B cell (primary cell): ENCODE results near the gene STAT5A. TPM values are rescaled to one million over a fixed set of nuclear protein-coding genes. Genes with fewer than 3 reads are reported as not detected.

Experiments used
- ATAC-seq: fragments of 200-7000 bp; cut with Tn5 transposase; one replicate; pipeline ENCODE4 v1.10.0; 2021; ENCODE audit warnings: low read depth, mild to moderate bottlenecking, moderate number of reproducible peaks, moderate library complexity
- CTCF ChIA-PET: fragments of 350-600 bp; sonication (Branson Sonifier 250); formaldehyde crosslinking; loops from one replicate; lab custom pipeline; 2021; ENCODE audit warnings: antibody characterized with exemption, inconsistent platforms; lab: Charles Lee
- POLR2A ChIA-PET: fragments of 350-600 bp; sonication (Branson Sonifier 250); formaldehyde crosslinking; loops from one replicate; lab custom pipeline; 2021; ENCODE audit warnings: antibody characterized with exemption; lab: Charles Lee
- DNase-seq: peaks from one replicate; pipeline ENCODE4 v3.0.0; 2013
- H2AFZ ChIP-seq: 2 replicates; pipeline ENCODE4 v1.6.1; 2012; ENCODE audit warnings: mild to moderate bottlenecking, low read depth, low read length; ENCODE audit not compliant: insufficient read depth, poor library complexity, severe bottlenecking
- H3K27ac ChIP-seq, 2 donors: 1 replicate in 1 of 2; 2 replicates in 1 of 2; pipeline ENCODE4 v1.5.1; 2012 to 2013; ENCODE audit warnings: low read length in 2 of 2, mild to moderate bottlenecking in 2 of 2, moderate library complexity in 1 of 2
- H3K27me3 ChIP-seq, 4 experiments: fragments of 200-600 bp in 1 of 4; sonication (generic) in 1 of 4; replicated peaks in 1 of 4; 1 replicate in 2 of 4; 2 replicates in 2 of 4; pipeline versions ENCODE4 v1.6.1 to v1.7.0; 2013 to 2016; ENCODE audit warnings: low read length in 3 of 4, mild to moderate bottlenecking in 2 of 4, mixed read lengths in 1 of 4, moderate library complexity in 1 of 4; ENCODE audit not compliant: insufficient read depth in 4 of 4, control insufficient read depth in 3 of 4; ENCODE audit errors: control extremely low read depth in 1 of 4
- H3K36me3 ChIP-seq, 2 experiments: replicated peaks in 1 of 2; 1 replicate in 1 of 2; 2 replicates in 1 of 2; pipeline versions ENCODE4 v1.6.1 to v1.7.1; 2013; ENCODE audit warnings: low read length in 1 of 2; ENCODE audit not compliant: insufficient read depth in 2 of 2, control insufficient read depth in 1 of 2; ENCODE audit errors: control extremely low read depth in 1 of 2, extremely low read depth in 1 of 2
- H3K4me1 ChIP-seq, 2 donors: fragments of 200-600 bp in 1 of 2; sonication (generic) in 1 of 2; 1 replicate in 1 of 2; 2 replicates in 1 of 2; pipeline versions ENCODE4 v1.5.1 to v1.6.1; 2013 to 2017; ENCODE audit warnings: low read length in 2 of 2; ENCODE audit not compliant: control insufficient read depth in 2 of 2, insufficient read depth in 2 of 2
- H3K4me2 ChIP-seq: replicated peaks from 2 replicates; pipeline ENCODE3; 2012; ENCODE audit warnings: mild to moderate bottlenecking, low read depth, low read length; ENCODE audit not compliant: poor library complexity, severe bottlenecking
- H3K4me3 ChIP-seq, 5 experiments: fragments of 200-600 bp in 1 of 5; sonication (generic) in 1 of 5; 1 replicate in 3 of 5; 2 replicates in 2 of 5; pipeline versions ENCODE4 v1.5.1 to v1.7.0; 2011 to 2016; ENCODE audit warnings: low read length in 4 of 5, mild to moderate bottlenecking in 4 of 5, low read depth in 2 of 5, control low read depth in 1 of 5, moderate library complexity in 1 of 5; ENCODE audit not compliant: insufficient read depth in 1 of 5; ENCODE audit errors: control extremely low read depth in 1 of 5, extremely low read depth in 1 of 5
- H3K79me2 ChIP-seq: fragments of 200-600 bp; sonication (generic); one replicate; pipeline ENCODE4 v1.6.0; 2016; ENCODE audit warnings: low read length; ENCODE audit not compliant: control insufficient read depth, insufficient read depth
- H3K9ac ChIP-seq: fragments of 200-600 bp; sonication (generic); 2 replicates; pipeline ENCODE4 v1.6.1; 2017; ENCODE audit warnings: mild to moderate bottlenecking, low read length, moderate library complexity
- H3K9me3 ChIP-seq, 3 donors: one replicate each; pipeline versions ENCODE4 v1.6.1 to v1.7.1; 2013; ENCODE audit warnings: low read length in 2 of 3; ENCODE audit not compliant: control insufficient read depth in 2 of 3, insufficient read depth in 1 of 3; ENCODE audit errors: control extremely low read depth in 1 of 3
- H4K20me1 ChIP-seq: 2 replicates; pipeline ENCODE4 v1.6.0; 2012; ENCODE audit warnings: mild to moderate bottlenecking, low read length; ENCODE audit not compliant: insufficient read depth, control insufficient read depth, poor library complexity, severe bottlenecking
- H3K27ac Mint-ChIP-seq: one replicate; pipeline ENCODE4 v1.8.0; 2021; ENCODE audit warnings: mixed read lengths
- H3K27me3 Mint-ChIP-seq: one replicate; pipeline ENCODE4 v1.8.0; 2021; ENCODE audit warnings: mixed read lengths
- H3K4me1 Mint-ChIP-seq: one replicate; pipeline ENCODE4 v1.8.0; 2021; ENCODE audit warnings: mixed read lengths
- H3K4me3 Mint-ChIP-seq: one replicate; pipeline ENCODE4 v1.8.0; 2021; ENCODE audit warnings: mixed read lengths
- H3K9me3 Mint-ChIP-seq: one replicate; pipeline ENCODE4 v1.8.0; 2022; ENCODE audit warnings: mixed read lengths; ENCODE audit not compliant: insufficient read depth
- EZH2 ChIP-seq: IDR thresholded peaks from 2 replicates; pipeline ENCODE4 v1.6.1; 2012; ENCODE audit warnings: borderline replicate concordance, low read depth, mild to moderate bottlenecking, moderate library complexity, low read length; ENCODE audit not compliant: insufficient read depth, poor library complexity, severe bottlenecking
- WGBS: methylation state at CpG from one replicate; pipeline ENCODE4 v1.1.5; 2013; ENCODE audit warnings: missing lambda C conversion rate; ENCODE audit not compliant: insufficient coverage; 5-methylcytosine and 5-hydroxymethylcytosine counted together
- intact Hi-C: fragments of 100-400 bp; cut with micrococcal nuclease; formaldehyde crosslinking; loops from one replicate; pipeline ENCODE4 v1.10.0; 2022
- polyA plus RNA-seq: library from polyadenylated mRNA; depleted of rRNA; stranded (reverse); fragments of >200 nt; gene quantifications from 2 replicates; pipeline ENCODE4 v1.2.3, GENCODE V29; 2012
- total RNA-seq, 2 donors: library from RNA; stranded (reverse); fragments of 120-200 nt in 1 of 2; gene quantifications; 1 replicate in 1 of 2; 2 replicates in 1 of 2; pipeline versions ENCODE4 v1.2.3 to v1.2.4, GENCODE V29; 2013 to 2022
- TF ChIP-seq, protein P1 (sequence below): fragments of 200-600 bp; IDR thresholded peaks from one replicate; pipeline ENCODE4 v1.8.0; 2022; ENCODE audit warnings: antibody characterized with exemption, mild to moderate bottlenecking

The STAT5A gene
- total and polyA plus RNA-seq, 2 donors (not counting 1 experiment from before 2014, with no cell fraction given): 48.8 to 110 TPM

GRCh38 chr17:42286411-42287221 lies 1.7 kb upstream of the STAT5A start:
- H3K4me1 Mint-ChIP-seq: peaks cover 37% of the 10 kb centered on the region
- peak overlapping the region; percentile 91 for H3K27ac Mint-ChIP-seq
- Histone ChIP-seq H3K36me3 (peaks cover 0 to under 1% of the 10 kb centered on the region in 2 experiments), H3K4me3 (peak overlapping the region in 2 of 5 experiments; percentile 73 to 93), H2AFZ (peak overlapping the region; percentile 86), H3K4me1 (peaks cover 24 to 36% of the 10 kb centered on the region in 2 donors), H3K4me2 (peak overlapping the region; percentile 98), H3K9ac (peak overlapping the region; percentile 91), H3K79me2 (peaks cover 11% of the 10 kb centered on the region), H3K27me3 (no peaks in the 10 kb centered on the region), H3K9me3 (no peaks in the 10 kb centered on the region), H4K20me1 (no peaks in the 10 kb centered on the region), H3K27ac (no peak overlapping the region)
- 25% methylated on average over 2 of the region's 5 CpGs for WGBS
- H3K9me3 Mint-ChIP-seq: no peaks in the 10 kb centered on the region
- POLR2A ChIA-PET: interaction anchor here (0.6 to 2.7 kb wide), 10 partner anchors 8 to 392 kb away, joined by 3 to 8 read pairs (median 4); partner anchors contain the start of genes CNP and STAT3
- DNase-seq (no peak), ATAC-seq (no peak)
- TF ChIP-seq EZH2: no peak
- TF ChIP-seq, protein P1, sequence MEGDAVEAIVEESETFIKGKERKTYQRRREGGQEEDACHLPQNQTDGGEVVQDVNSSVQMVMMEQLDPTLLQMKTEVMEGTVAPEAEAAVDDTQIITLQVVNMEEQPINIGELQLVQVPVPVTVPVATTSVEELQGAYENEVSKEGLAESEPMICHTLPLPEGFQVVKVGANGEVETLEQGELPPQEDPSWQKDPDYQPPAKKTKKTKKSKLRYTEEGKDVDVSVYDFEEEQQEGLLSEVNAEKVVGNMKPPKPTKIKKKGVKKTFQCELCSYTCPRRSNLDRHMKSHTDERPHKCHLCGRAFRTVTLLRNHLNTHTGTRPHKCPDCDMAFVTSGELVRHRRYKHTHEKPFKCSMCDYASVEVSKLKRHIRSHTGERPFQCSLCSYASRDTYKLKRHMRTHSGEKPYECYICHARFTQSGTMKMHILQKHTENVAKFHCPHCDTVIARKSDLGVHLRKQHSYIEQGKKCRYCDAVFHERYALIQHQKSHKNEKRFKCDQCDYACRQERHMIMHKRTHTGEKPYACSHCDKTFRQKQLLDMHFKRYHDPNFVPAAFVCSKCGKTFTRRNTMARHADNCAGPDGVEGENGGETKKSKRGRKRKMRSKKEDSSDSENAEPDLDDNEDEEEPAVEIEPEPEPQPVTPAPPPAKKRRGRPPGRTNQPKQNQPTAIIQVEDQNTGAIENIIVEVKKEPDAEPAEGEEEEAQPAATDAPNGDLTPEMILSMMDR: no peak
- intact Hi-C loops: no loop called here
- CTCF ChIA-PET: interaction anchor here (1.5 to 3.6 kb wide), 2 partner anchors 38 to 64 kb away, joined by 5 to 18 read pairs; no protein-coding TSS in a partner anchor
- peak overlapping the region; percentile 97 for H3K4me3 Mint-ChIP-seq
- no peaks in the 10 kb centered on the region for H3K27me3 Mint-ChIP-seq
